CD4-positive, alpha-beta T cell treated with Interleukin-15 for 1 hour (primary cell): ENCODE results near the gene DENND2C.

ENCODE experiments used
- DNase-seq: peaks from one replicate; pipeline ENCODE4 v3.0.0-alpha.2; 2020

DENND2C gene

GRCh38 chr1:114671939-114672275 lies 2.1 kb upstream of the DENND2C start:
- DNase-seq = no peak

GRCh38 chr1:114671011-114671938 lies 1.4 kb upstream of the DENND2C start:
- no peak for DNase-seq

GRCh38 chr1:114670083-114671010 lies 498 bp upstream of the DENND2C start:
- peak; percentile 87 for DNase-seq

- no peak for DNase-seq
These were observed 876 bp downstream of the DENND2C start for GRCh38 chr1:114668784-114669561.

DNA sequence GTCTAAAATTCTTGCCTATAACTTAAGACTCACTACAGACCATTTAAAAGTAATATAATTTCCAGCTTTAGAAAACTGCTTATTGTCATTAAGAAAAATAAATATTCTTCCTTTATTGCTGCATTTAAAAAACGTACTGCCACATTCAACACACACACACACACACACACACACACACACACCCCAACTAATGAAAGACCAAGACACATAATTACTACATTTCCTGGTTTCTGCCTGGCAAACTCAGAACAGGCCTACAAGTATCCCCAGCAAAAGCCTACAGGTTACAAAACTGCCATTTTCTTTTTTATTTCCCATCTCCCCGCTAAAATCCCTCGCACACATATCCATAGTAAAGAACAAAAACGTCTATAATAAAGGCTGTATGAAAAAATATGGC lies 1.5 kb downstream of the DENND2C start:
- no peak for DNase-seq

DNA sequence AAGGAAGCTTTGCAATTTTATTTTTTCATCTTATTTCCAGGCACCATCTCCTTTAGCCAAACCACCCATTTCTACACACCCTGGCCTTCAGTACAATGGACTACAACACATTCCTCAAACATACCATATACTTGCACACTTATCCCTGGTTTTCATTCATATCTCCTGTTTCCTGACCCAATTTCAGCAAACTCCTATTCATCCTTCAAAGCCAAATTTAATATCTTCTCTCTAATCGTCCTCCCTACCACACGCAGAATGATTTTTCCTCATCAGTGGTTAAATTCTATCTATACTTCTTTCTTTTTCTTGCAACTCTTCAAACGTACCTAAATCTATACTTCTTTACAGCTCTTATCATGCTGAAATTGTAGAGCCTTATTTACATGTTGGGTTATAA lies 2.9 kb downstream of the DENND2C start:
- DNase-seq = no peak

GRCh38 chr1:114660238-114660637 lies 9.6 kb downstream of the DENND2C start:
- DNase-seq = no peak

DNA sequence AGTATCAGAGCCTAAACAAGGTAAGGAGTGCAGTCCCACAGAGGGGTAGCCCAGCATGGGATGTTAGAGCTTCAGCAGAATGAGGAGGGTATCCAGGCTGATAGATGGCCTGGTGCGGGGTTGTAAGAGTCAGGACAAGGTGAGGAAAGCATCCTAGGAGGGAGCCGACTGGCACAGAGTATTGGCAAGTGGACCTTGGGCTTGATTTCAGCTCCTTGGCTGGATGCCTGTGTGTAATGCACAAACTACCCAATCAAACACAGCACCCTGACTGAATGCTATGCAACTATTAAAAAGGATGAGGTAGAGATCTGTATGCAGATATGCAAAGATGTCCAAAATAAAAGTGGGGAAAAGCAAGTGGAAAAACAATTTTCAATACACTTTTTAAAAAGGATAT lies 18.0 kb downstream of the DENND2C start:
- DNase-seq = no peak

DNA sequence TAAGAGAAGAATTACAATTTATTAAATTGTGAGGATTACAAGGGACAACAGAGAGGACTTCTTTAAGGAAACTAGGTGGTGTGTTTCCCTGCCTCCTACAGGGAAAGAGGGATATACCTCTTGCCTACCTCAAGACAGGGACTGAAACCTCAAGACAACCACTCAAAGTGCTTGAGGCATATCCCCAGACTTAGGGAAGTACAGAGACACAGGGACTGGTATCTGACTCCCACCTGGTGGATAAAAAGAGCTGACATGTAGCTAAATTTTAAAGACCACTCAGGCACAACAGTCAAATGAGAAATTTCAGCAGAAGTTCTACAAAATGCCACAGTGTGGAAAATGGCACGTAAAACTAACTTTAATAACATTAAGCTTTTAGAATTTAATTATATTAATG lies 21.3 kb downstream of the DENND2C start:
- DNase-seq = no peak

DNA sequence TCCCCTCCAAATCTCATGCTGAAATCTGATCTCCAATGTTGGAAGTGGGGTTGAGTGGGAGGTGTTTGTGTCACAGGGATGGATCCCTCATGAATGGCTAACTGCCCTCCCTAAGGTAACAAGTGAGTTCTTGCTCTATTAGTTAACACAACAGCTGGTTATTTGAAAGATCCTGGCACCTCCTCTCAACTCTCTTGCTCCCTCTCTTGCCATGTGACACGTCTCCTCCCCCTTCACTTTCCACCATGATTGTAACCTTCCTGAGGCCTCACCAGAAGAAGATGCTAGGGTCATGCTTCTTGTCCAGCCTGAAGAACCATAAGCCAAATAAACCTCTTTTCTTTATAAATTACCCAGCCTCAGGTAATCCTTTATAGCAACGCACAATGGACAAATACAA lies 28.5 kb downstream of the DENND2C start:
- DNase-seq = no peak

GRCh38 chr1:114638910-114639309 lies 30.9 kb downstream of the DENND2C start:
- DNase-seq = no peak

- no peak for DNase-seq
These were observed 37.4 kb downstream of the DENND2C start for GRCh38 chr1:114632427-114632826.

DNA sequence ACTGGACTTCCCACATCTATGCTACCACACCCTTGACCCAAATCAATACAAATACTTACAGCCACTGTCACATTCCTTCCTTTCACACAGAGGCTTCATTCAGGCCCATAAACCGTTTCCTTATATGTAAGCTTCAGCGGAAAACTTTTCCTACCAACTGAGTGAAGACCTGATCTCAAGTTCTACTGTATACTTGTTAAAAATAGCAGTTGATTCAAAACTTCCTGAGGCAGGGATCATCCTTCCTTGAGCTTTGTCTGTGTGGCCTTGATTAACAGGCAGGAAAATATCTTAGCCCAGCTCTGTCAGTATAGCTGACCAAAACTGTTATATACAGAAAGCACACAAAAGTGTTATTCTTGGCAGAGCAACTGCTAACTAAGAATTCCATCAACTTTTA lies 42.7 kb downstream of the DENND2C start:
- no peak for DNase-seq

DNA sequence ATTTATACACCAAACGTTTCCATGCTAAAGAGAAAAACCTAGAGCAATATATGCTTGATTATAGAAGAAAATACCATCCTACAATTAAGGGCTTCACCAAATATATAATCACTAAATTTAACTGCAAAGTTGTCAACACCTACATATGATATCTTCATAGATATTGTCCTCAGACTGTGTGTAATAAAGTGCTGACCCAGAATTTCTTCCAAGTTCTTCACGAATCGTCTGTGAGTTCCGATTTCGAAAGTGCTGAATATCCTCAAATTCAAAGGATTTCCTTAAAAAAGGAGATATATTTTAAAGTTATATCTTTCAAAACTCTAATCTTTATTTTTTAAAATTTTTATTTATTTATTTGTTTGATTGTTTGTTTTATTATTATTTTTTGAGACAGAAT lies 46.5 kb downstream of the DENND2C start:
- DNase-seq = no peak

GRCh38 chr1:114620419-114620818 lies 49.4 kb downstream of the DENND2C start:
- DNase-seq = no peak

DNA sequence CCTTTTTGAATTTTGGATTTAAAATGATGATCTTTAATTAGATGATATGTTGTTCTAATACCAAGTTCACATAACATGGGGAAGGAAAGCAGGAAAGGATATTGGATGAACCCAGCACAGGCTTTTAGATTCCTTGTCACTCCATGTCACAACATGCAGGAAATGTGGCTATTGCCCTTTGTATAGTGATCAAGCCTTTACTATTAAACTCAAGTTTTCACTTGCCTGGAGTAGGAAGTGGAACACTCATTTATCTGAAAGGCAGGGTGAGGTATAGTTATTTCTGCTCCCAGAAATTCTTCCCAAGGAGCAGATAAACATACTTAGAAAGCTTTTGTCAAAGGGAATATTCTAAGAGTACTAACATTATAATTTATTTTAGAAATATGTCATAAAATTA lies 51.2 kb downstream of the DENND2C start:
- no peak for DNase-seq

- no peak for DNase-seq
These were observed 59.2 kb downstream of the DENND2C start for GRCh38 chr1:114610546-114611245.

GRCh38 chr1:114609826-114610225 lies 60.0 kb downstream of the DENND2C start:
- no peak for DNase-seq

GRCh38 chr1:114609026-114609425 lies 60.8 kb downstream of the DENND2C start:
- no peak for DNase-seq

DNA sequence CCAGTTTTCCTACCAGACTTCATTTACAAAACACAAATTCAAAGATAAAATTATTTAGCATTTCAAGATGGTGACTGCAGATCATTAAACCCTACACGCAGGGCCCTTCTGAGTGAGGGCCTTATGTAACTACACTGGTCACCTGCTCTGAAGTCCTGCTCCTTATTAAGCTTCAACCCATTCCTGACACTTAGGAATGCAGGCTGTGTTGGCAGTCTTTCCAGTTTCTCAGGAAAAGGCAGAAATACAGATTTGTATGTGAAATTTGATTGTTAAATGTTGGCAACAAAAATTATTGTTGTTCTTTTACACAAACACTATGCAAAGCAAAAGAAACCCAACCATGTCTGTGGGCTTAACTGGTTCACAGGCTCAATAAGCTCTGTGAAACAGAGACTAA lies 62.6 kb downstream of the DENND2C start:
- no peak for DNase-seq

- DNase-seq = no peak
These were observed 71.9 kb downstream of the DENND2C start for GRCh38 chr1:114597949-114598348.

- no peak for DNase-seq
These were observed 74.2 kb downstream of the DENND2C start for GRCh38 chr1:114595602-114596001.
